HepG2 (cell line): ENCODE measurements around the gene HUNK. TPM values are rescaled to one million over a fixed set of nuclear protein-coding genes. Genes with fewer than 3 reads are reported as not detected.

Source experiments
- ADNP ChIP-seq: sonication (generic); formaldehyde crosslinking; IDR thresholded peaks from 2 replicates; pipeline ENCODE4 v1.4.0; 2020; ENCODE audit warnings: missing genetic modification reagents
- ARNT2 ChIP-seq: sonication (generic); formaldehyde crosslinking; IDR thresholded peaks from 2 replicates; pipeline ENCODE4 v1.8.0; 2022; ENCODE audit warnings: mild to moderate bottlenecking, low read depth, missing genetic modification reagents, moderate library complexity
- E2F5 ChIP-seq: sonication (generic); formaldehyde crosslinking; conservative IDR thresholded peaks from 2 replicates; pipeline ENCODE4 v1.4.0; 2020; ENCODE audit warnings: missing genetic modification reagents
- EEA1 ChIP-seq: sonication (generic); formaldehyde crosslinking; IDR thresholded peaks from 2 replicates; pipeline ENCODE4 v1.5.1; 2020; ENCODE audit warnings: mild to moderate bottlenecking, missing genetic modification reagents, borderline replicate concordance
- FOXO4 ChIP-seq: sonication (generic); formaldehyde crosslinking; conservative IDR thresholded peaks from 2 replicates; pipeline ENCODE4 v1.8.1; 2023; ENCODE audit warnings: missing genetic modification reagents
- GATA4 ChIP-seq: sonication (generic); IDR thresholded peaks from 2 replicates; pipeline ENCODE4 v1.6.1; 2016; ENCODE audit warnings: antibody characterized with exemption, low read depth, borderline replicate concordance
- NRL ChIP-seq: sonication (generic); formaldehyde crosslinking; IDR thresholded peaks from 2 replicates; pipeline ENCODE4 v1.5.0; 2020; ENCODE audit warnings: missing genetic modification reagents, mild to moderate bottlenecking, moderate library complexity, borderline replicate concordance
- polyA plus RNA-seq, 8 experiments: library from polyadenylated mRNA; depleted of rRNA in 3 of 8; stranded (reverse) in 7 of 8; unstranded in 1 of 8; fragments of >200 nt; fragmentation: Illumina TruSeq in 4 of 8; extraction: Trizol in 4 of 8; gene quantifications; 2 replicates each; pipeline versions ENCODE4 v1.2.1 to v1.2.3, GENCODE V29; 2011 to 2016; ENCODE audit warnings: low read depth in 4 of 8, missing spikeins in 1 of 8, mixed read lengths in 1 of 8; ENCODE audit not compliant: insufficient read depth in 1 of 8
- total RNA-seq, 5 experiments: library from RNA; depleted of rRNA; stranded (reverse); fragments of >200 nt; fragmentation: Illumina TruSeq; extraction: Trizol; gene quantifications; 2 replicates each; pipeline ENCODE4 v1.2.3, GENCODE V29; 2016; ENCODE audit warnings: low read depth in 1 of 5
- TF ChIP-seq, protein P1 (sequence below), 2 experiments: fragments of 450-650 bp in 1 of 2; sonication (generic) in 1 of 2; formaldehyde crosslinking in 1 of 2; IDR thresholded peaks; 2 replicates each; pipeline versions ENCODE4 v1.6.1 to v1.8.0; 2016 to 2022; ENCODE audit warnings: antibody characterized with exemption in 1 of 2, mild to moderate bottlenecking in 1 of 2, missing genetic modification reagents in 1 of 2
- TF ChIP-seq, protein P2 (sequence below): sonication (generic); formaldehyde crosslinking; IDR thresholded peaks from 2 replicates; pipeline ENCODE4 v1.4.0; 2020; ENCODE audit warnings: missing genetic modification reagents, borderline replicate concordance
- TF ChIP-seq, protein P3 (sequence below): fragments of 450-650 bp; IDR thresholded peaks from 2 replicates; pipeline ENCODE4 v1.6.1; 2017

HUNK gene
- total and polyA plus RNA-seq, 2 of the 13 experiments (the other 11 are each of a cell fraction or from before 2014, with no cell fraction given): 1.8 to 1.9 TPM

DNA sequence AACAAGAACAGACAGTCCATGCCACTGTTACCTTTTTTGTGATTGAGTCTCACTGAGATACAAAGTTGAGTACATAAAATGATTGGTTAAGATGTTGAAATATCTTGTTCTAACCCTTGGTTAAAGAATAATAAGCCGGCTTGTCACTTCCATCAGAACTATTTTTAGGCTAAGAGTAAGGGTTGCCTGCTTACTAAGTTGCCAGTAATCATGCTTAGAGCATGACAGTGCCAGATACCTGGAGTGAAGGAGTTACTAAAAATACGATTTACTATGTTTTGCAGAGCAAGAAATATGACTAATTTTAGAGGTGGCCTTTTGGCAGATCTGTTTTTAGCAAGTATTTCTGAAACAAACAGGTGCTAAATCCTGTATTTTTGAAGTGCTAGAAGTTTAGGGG, 6.0 kb downstream of the HUNK start (continued):
- TF ChIP-seq, protein P1, sequence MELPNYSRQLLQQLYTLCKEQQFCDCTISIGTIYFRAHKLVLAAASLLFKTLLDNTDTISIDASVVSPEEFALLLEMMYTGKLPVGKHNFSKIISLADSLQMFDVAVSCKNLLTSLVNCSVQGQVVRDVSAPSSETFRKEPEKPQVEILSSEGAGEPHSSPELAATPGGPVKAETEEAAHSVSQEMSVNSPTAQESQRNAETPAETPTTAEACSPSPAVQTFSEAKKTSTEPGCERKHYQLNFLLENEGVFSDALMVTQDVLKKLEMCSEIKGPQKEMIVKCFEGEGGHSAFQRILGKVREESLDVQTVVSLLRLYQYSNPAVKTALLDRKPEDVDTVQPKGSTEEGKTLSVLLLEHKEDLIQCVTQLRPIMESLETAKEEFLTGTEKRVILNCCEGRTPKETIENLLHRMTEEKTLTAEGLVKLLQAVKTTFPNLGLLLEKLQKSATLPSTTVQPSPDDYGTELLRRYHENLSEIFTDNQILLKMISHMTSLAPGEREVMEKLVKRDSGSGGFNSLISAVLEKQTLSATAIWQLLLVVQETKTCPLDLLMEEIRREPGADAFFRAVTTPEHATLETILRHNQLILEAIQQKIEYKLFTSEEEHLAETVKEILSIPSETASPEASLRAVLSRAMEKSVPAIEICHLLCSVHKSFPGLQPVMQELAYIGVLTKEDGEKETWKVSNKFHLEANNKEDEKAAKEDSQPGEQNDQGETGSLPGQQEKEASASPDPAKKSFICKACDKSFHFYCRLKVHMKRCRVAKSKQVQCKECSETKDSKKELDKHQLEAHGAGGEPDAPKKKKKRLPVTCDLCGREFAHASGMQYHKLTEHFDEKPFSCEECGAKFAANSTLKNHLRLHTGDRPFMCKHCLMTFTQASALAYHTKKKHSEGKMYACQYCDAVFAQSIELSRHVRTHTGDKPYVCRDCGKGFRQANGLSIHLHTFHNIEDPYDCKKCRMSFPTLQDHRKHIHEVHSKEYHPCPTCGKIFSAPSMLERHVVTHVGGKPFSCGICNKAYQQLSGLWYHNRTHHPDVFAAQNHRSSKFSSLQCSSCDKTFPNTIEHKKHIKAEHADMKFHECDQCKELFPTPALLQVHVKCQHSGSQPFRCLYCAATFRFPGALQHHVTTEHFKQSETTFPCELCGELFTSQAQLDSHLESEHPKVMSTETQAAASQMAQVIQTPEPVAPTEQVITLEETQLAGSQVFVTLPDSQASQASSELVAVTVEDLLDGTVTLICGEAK (IDR thresholded peaks at IDR 0.05): no peak
- TF ChIP-seq, protein P1 (CRISPR knock-in tag; IDR thresholded peaks at IDR 0.05): no peak
- TF ChIP-seq, protein P2, sequence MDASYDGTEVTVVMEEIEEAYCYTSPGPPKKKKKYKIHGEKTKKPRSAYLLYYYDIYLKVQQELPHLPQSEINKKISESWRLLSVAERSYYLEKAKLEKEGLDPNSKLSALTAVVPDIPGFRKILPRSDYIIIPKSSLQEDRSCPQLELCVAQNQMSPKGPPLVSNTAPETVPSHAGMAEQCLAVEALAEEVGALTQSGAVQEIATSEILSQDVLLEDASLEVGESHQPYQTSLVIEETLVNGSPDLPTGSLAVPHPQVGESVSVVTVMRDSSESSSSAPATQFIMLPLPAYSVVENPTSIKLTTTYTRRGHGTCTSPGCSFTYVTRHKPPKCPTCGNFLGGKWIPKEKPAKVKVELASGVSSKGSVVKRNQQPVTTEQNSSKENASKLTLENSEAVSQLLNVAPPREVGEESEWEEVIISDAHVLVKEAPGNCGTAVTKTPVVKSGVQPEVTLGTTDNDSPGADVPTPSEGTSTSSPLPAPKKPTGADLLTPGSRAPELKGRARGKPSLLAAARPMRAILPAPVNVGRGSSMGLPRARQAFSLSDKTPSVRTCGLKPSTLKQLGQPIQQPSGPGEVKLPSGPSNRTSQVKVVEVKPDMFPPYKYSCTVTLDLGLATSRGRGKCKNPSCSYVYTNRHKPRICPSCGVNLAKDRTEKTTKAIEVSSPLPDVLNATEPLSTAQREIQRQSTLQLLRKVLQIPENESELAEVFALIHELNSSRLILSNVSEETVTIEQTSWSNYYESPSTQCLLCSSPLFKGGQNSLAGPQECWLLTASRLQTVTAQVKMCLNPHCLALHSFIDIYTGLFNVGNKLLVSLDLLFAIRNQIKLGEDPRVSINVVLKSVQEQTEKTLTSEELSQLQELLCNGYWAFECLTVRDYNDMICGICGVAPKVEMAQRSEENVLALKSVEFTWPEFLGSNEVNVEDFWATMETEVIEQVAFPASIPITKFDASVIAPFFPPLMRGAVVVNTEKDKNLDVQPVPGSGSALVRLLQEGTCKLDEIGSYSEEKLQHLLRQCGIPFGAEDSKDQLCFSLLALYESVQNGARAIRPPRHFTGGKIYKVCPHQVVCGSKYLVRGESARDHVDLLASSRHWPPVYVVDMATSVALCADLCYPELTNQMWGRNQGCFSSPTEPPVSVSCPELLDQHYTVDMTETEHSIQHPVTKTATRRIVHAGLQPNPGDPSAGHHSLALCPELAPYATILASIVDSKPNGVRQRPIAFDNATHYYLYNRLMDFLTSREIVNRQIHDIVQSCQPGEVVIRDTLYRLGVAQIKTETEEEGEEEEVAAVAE (CRISPR knock-in tag): no peak
- TF ChIP-seq NRL (CRISPR knock-in tag) (no peak), FOXO4 (CRISPR knock-in tag) (no peak), ARNT2 (CRISPR knock-in tag) (no peak), EEA1 (CRISPR knock-in tag) (no peak), E2F5 (CRISPR knock-in tag) (no peak), GATA4 (no peak), ADNP (CRISPR knock-in tag) (no peak)
- TF ChIP-seq, protein P3, sequence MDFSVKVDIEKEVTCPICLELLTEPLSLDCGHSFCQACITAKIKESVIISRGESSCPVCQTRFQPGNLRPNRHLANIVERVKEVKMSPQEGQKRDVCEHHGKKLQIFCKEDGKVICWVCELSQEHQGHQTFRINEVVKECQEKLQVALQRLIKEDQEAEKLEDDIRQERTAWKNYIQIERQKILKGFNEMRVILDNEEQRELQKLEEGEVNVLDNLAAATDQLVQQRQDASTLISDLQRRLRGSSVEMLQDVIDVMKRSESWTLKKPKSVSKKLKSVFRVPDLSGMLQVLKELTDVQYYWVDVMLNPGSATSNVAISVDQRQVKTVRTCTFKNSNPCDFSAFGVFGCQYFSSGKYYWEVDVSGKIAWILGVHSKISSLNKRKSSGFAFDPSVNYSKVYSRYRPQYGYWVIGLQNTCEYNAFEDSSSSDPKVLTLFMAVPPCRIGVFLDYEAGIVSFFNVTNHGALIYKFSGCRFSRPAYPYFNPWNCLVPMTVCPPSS: no peak
- TF ChIP-seq, all 625 proteins: peak for 0
